Fibroblast of pulmonary artery (primary cell): ENCODE results near the gene ATR.

Experiments
- DNase-seq: peaks from one replicate; pipeline ENCODE4 v3.0.0-alpha.2; 2010; ENCODE audit warnings: low read depth
- H3K4me3 ChIP-seq: replicated peaks from 2 replicates; pipeline ENCODE4 v1.5.1; 2011; ENCODE audit warnings: low read depth, mild to moderate bottlenecking, control low read depth, low read length, moderate library complexity
- CTCF ChIP-seq: IDR thresholded peaks from 2 replicates; pipeline ENCODE4 v1.5.1; 2011; ENCODE audit warnings: mild to moderate bottlenecking, control low read depth, low read length, inconsistent platforms; ENCODE audit errors: missing control alignments

ATR gene

GRCh38 chr3:142498397-142499180 is 79.9 kb downstream of the ATR start:
- DNase-seq: peak; percentile 43
- TF ChIP-seq CTCF: no peak
- no peak overlapping the region for H3K4me3 ChIP-seq

- H3K4me3 ChIP-seq: no peak overlapping the region
- DNase-seq: no peak
- TF ChIP-seq CTCF: no peak
Observed at GRCh38 chr3:142497729-142498128, 80.8 kb downstream of the ATR start.

- no peak for TF ChIP-seq CTCF
Observed at GRCh38 chr3:142495103-142495502, 83.4 kb downstream of the ATR start.

GRCh38 chr3:142492184-142492583 is 86.3 kb downstream of the ATR start:
- TF ChIP-seq CTCF: no peak
- no peak overlapping the region for H3K4me3 ChIP-seq
- no peak for DNase-seq

More at GRCh38 chr3:142495103-142495502, 83.4 kb downstream of the ATR start:
- no peak overlapping the region for H3K4me3 ChIP-seq
- no peak for DNase-seq

- TF ChIP-seq CTCF: no peak
- no peak overlapping the region for H3K4me3 ChIP-seq
- DNase-seq: no peak
Observed at GRCh38 chr3:142489572-142490323, 88.8 kb downstream of the ATR start.

GRCh38 chr3:142484912-142485435 is 93.6 kb downstream of the ATR start:
- DNase-seq: no peak
- no peak for TF ChIP-seq CTCF
- H3K4me3 ChIP-seq: no peak overlapping the region
